HEK293 (cell line): ENCODE measurements around the gene FADS3.

Source experiments
- CTCF ChIA-PET: fragments of 350-600 bp; formaldehyde crosslinking; extraction: SDS; loops from one replicate; lab custom pipeline; 2021; ENCODE audit warnings: antibody characterized with exemption; lab: Yijun Ruan, JAX
- POLR2A ChIA-PET: fragments of 300-600 bp; formaldehyde crosslinking; extraction: SDS; loops from one replicate; lab custom pipeline; 2020; ENCODE audit warnings: antibody characterized with exemption, inconsistent platforms; lab: Yijun Ruan, JAX
- H3K27ac ChIP-seq: fragments of 200-500 bp; sonication (Bioruptor generic); 2 replicates; pipeline ENCODE4 v1.5.1; 2014; ENCODE audit warnings: low read depth, low read length, control low read depth, inconsistent platforms; ENCODE audit errors: extremely low read depth
- H3K36me3 ChIP-seq, 2 experiments: fragments of 200-500 bp in 1 of 2; sonication (Bioruptor generic) in 1 of 2; 1 replicate in 1 of 2; 2 replicates in 1 of 2; pipeline ENCODE4 v1.5.1; 2014 to 2017; ENCODE audit warnings: inconsistent platforms in 2 of 2, low read length in 2 of 2; ENCODE audit not compliant: control insufficient read depth in 2 of 2, insufficient read depth in 1 of 2
- H3K4me1 ChIP-seq: fragments of 200-500 bp; sonication (Bioruptor generic); 2 replicates; pipeline ENCODE4 v1.5.1; 2014; ENCODE audit warnings: mild to moderate bottlenecking, low read length, inconsistent platforms; ENCODE audit not compliant: control insufficient read depth, insufficient read depth
- H3K4me3 ChIP-seq: 2 replicates; pipeline ENCODE4 v1.5.1; 2011; ENCODE audit warnings: low read depth, mild to moderate bottlenecking, control low read depth, low read length, moderate library complexity
- H3K9me3 ChIP-seq: fragments of 200-500 bp; sonication (Bioruptor generic); 2 replicates; pipeline ENCODE4 v1.5.1; 2014; ENCODE audit warnings: low read depth, low read length, inconsistent platforms; ENCODE audit not compliant: control insufficient read depth, insufficient read depth
- GLI2 ChIP-seq: fragments of 450-650 bp; formaldehyde crosslinking; IDR thresholded peaks from 2 replicates; pipeline ENCODE4; 2017; ENCODE audit warnings: missing biosample characterization, missing genetic modification characterization, low read depth, borderline replicate concordance
- KLF1 ChIP-seq: fragments of 450-650 bp; formaldehyde crosslinking; IDR thresholded peaks from 2 replicates; pipeline ENCODE4 v1.5.1; 2016; ENCODE audit warnings: missing biosample characterization, missing genetic modification characterization
- KLF8 ChIP-seq: fragments of 450-650 bp; formaldehyde crosslinking; IDR thresholded peaks from 2 replicates; pipeline ENCODE4 v1.5.1; 2016; ENCODE audit warnings: missing biosample characterization, missing genetic modification characterization
- MEIS1 ChIP-seq: sonication (generic); formaldehyde crosslinking; IDR thresholded peaks from 2 replicates; pipeline ENCODE4 v1.8.1; 2022; ENCODE audit warnings: missing genetic modification reagents, mild to moderate bottlenecking, borderline replicate concordance
- SCRT2 ChIP-seq: fragments of 450-650 bp; formaldehyde crosslinking; IDR thresholded peaks from 2 replicates; pipeline ENCODE4 v1.5.1; 2016; ENCODE audit warnings: missing biosample characterization, missing genetic modification characterization
- SP2 ChIP-seq: fragments of 450-650 bp; formaldehyde crosslinking; IDR thresholded peaks from 2 replicates; pipeline ENCODE4 v1.5.1; 2016; ENCODE audit warnings: missing biosample characterization, missing genetic modification characterization
- ZNF157 ChIP-seq: fragments of 450-650 bp; formaldehyde crosslinking; IDR thresholded peaks from 2 replicates; pipeline ENCODE4 v1.5.1; 2016; ENCODE audit warnings: missing biosample characterization, missing genetic modification characterization
- ZNF571 ChIP-seq: fragments of 450-650 bp; formaldehyde crosslinking; IDR thresholded peaks from 2 replicates; pipeline ENCODE4 v1.5.0; 2017; ENCODE audit warnings: missing biosample characterization, missing genetic modification characterization
- ZNF626 ChIP-seq: fragments of 450-650 bp; sonication (Bioruptor Pico); formaldehyde crosslinking; IDR thresholded peaks from 2 replicates; pipeline ENCODE4 v1.5.1; 2018; ENCODE audit warnings: missing biosample characterization, missing genetic modification characterization, inconsistent platforms
- ZNF777 ChIP-seq: fragments of 450-650 bp; formaldehyde crosslinking; IDR thresholded peaks from 2 replicates; pipeline ENCODE4 v1.5.1; 2017; ENCODE audit warnings: missing biosample characterization, missing genetic modification characterization, borderline replicate concordance
- TF ChIP-seq, protein P1 (sequence below): fragments of 450-650 bp; formaldehyde crosslinking; IDR thresholded peaks from 2 replicates; pipeline ENCODE4 v1.5.1; 2017; ENCODE audit warnings: missing biosample characterization, missing genetic modification characterization
- TF ChIP-seq, protein P2 (sequence below): fragments of 450-650 bp; formaldehyde crosslinking; IDR thresholded peaks from 2 replicates; pipeline ENCODE4 v1.5.1; 2016; ENCODE audit warnings: missing biosample characterization, missing genetic modification characterization

The FADS3 gene

GRCh38 chr11:61913699-61914395, 22.5 kb upstream of the FADS3 start:
- Histone ChIP-seq H3K4me1 (no peaks in the 10 kb centered on the region), H3K4me3 (no peak overlapping the region), H3K36me3 (no peaks in the 10 kb centered on the region), H3K9me3 (no peaks in the 10 kb centered on the region), H3K27ac (no peak overlapping the region)
- CTCF ChIA-PET, result interaction anchor here (1.2 to 3.9 kb wide), 5 partner anchors 7 to 168 kb away, joined by 4 to 23 read pairs (median 5); no protein-coding TSS in a partner anchor
- TF ChIP-seq SCRT2 (tag by site-specific recombination) (0 out of 2 replicates have a peak, but pooled peaks have one; percentile 15), ZNF626 (tag by site-specific recombination) (no peak), KLF8 (tag by site-specific recombination) (no peak)
- POLR2A ChIA-PET, result no interaction called here

- no peaks in the 10 kb centered on the region for H3K9me3 ChIP-seq
- TF ChIP-seq ZNF571 (tag by site-specific recombination), result no peak
- TF ChIP-seq, protein P1, sequence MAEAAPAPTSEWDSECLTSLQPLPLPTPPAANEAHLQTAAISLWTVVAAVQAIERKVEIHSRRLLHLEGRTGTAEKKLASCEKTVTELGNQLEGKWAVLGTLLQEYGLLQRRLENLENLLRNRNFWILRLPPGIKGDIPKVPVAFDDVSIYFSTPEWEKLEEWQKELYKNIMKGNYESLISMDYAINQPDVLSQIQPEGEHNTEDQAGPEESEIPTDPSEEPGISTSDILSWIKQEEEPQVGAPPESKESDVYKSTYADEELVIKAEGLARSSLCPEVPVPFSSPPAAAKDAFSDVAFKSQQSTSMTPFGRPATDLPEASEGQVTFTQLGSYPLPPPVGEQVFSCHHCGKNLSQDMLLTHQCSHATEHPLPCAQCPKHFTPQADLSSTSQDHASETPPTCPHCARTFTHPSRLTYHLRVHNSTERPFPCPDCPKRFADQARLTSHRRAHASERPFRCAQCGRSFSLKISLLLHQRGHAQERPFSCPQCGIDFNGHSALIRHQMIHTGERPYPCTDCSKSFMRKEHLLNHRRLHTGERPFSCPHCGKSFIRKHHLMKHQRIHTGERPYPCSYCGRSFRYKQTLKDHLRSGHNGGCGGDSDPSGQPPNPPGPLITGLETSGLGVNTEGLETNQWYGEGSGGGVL (tag by site-specific recombination), result no peak
- TF ChIP-seq ZNF777 (tag by site-specific recombination), result no peak
- TF ChIP-seq ZNF157 (tag by site-specific recombination), result 0 out of 2 replicates have a peak, but pooled peaks have one; percentile 42
- TF ChIP-seq SP2 (tag by site-specific recombination), result no peak
- TF ChIP-seq GLI2, result no peak
- H3K4me1 ChIP-seq, result no peaks in the 10 kb centered on the region
- no peaks in the 10 kb centered on the region for H3K36me3 ChIP-seq
- H3K27ac ChIP-seq, result no peak overlapping the region
- CTCF ChIA-PET, result interaction anchor here (3.0 to 3.9 kb wide), 2 partner anchors 14 to 169 kb away, joined by 9 to 23 read pairs; no protein-coding TSS in a partner anchor
- POLR2A ChIA-PET, result no interaction called here
- H3K4me3 ChIP-seq, result no peak overlapping the region
These were observed 21.8 kb upstream of the FADS3 start for GRCh38 chr11:61912991-61913698.

- H3K9me3 ChIP-seq, result no peaks in the 10 kb centered on the region
- H3K27ac ChIP-seq, result no peak overlapping the region
- ChIA-PET CTCF (interaction anchor here (3.0 to 3.9 kb wide), 2 partner anchors 13 to 169 kb away, joined by 9 to 23 read pairs; no protein-coding TSS in a partner anchor), POLR2A (no interaction called here)
- no peaks in the 10 kb centered on the region for H3K4me1 ChIP-seq
- no peaks in the 10 kb centered on the region for H3K36me3 ChIP-seq
- H3K4me3 ChIP-seq, result no peak overlapping the region
- TF ChIP-seq, protein P2, sequence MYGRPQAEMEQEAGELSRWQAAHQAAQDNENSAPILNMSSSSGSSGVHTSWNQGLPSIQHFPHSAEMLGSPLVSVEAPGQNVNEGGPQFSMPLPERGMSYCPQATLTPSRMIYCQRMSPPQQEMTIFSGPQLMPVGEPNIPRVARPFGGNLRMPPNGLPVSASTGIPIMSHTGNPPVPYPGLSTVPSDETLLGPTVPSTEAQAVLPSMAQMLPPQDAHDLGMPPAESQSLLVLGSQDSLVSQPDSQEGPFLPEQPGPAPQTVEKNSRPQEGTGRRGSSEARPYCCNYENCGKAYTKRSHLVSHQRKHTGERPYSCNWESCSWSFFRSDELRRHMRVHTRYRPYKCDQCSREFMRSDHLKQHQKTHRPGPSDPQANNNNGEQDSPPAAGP (tag by site-specific recombination), result no peak
- TF ChIP-seq MEIS1 (no peak), KLF1 (tag by site-specific recombination) (no peak)
These were observed 21.2 kb upstream of the FADS3 start for GRCh38 chr11:61912530-61912898.
